Measurements from ENCODE around the gene FLOT2. TPM values are rescaled to one million over a fixed set of nuclear protein-coding genes. Genes with fewer than 3 reads are reported as not detected.
A peak's percentile ranks its signal among the peaks of the same experiment; 100 is the strongest.
"Not testable (repeated sequence)": the region's sequence is repeated elsewhere in the genome, so short reads cannot be mapped to it uniquely, and the experiment has no call there.

The FLOT2 gene
- total and polyA plus RNA-seq, 4 donors = 46.2 to 226 (median 121) TPM

GRCh38 chr17:28937044-28937729, 39.7 kb upstream of the FLOT2 start:
- Histone ChIP-seq H3K27ac (ENCODE audit: low read depth in 1 of 2, low read length in 1 of 2) (peak overlapping the region in 1 of 2 donors; percentile 71), H3K9ac (ENCODE audit: insufficient read depth in 1 of 2, low read length in 2 of 2) (peak overlapping the region in 1 of 2 donors; percentile 48), H3K36me3 (ENCODE audit: control insufficient read depth in 4 of 4, insufficient read depth in 4 of 4, low read length in 4 of 4) (peaks cover 0 to 5% (median 2%) of the 10 kb centered on the region in 4 donors), H3K9me3 (ENCODE audit: control insufficient read depth in 4 of 4, insufficient read depth in 3 of 4, low read length in 3 of 4) (no peaks in the 10 kb centered on the region), H3K4me1 (ENCODE audit: control insufficient read depth in 5 of 5, insufficient read depth in 5 of 5, low read length in 5 of 5) (peaks cover 4 to 51% (median 14%) of the 10 kb centered on the region in 5 donors), H3K4me3 (no peak overlapping the region), H3K27me3 (ENCODE audit: control insufficient read depth in 3 of 3, insufficient read depth in 3 of 3, low read length in 2 of 3) (no peaks in the 10 kb centered on the region)
- TF ChIP-seq, protein P1, sequence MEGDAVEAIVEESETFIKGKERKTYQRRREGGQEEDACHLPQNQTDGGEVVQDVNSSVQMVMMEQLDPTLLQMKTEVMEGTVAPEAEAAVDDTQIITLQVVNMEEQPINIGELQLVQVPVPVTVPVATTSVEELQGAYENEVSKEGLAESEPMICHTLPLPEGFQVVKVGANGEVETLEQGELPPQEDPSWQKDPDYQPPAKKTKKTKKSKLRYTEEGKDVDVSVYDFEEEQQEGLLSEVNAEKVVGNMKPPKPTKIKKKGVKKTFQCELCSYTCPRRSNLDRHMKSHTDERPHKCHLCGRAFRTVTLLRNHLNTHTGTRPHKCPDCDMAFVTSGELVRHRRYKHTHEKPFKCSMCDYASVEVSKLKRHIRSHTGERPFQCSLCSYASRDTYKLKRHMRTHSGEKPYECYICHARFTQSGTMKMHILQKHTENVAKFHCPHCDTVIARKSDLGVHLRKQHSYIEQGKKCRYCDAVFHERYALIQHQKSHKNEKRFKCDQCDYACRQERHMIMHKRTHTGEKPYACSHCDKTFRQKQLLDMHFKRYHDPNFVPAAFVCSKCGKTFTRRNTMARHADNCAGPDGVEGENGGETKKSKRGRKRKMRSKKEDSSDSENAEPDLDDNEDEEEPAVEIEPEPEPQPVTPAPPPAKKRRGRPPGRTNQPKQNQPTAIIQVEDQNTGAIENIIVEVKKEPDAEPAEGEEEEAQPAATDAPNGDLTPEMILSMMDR (IDR thresholded peaks at IDR 0.05; ENCODE audit: control extremely low read depth, extremely low read depth) = no peak
- peak; percentile 24 to 83 (median 68) for DNase-seq
- ATAC-seq (ENCODE audit: insufficient read depth, low FRiP score) = peak; percentile 57
- 32 to 50% methylated on average over 5 of the region's 5 CpGs for WGBS, 2 donors

DNA sequence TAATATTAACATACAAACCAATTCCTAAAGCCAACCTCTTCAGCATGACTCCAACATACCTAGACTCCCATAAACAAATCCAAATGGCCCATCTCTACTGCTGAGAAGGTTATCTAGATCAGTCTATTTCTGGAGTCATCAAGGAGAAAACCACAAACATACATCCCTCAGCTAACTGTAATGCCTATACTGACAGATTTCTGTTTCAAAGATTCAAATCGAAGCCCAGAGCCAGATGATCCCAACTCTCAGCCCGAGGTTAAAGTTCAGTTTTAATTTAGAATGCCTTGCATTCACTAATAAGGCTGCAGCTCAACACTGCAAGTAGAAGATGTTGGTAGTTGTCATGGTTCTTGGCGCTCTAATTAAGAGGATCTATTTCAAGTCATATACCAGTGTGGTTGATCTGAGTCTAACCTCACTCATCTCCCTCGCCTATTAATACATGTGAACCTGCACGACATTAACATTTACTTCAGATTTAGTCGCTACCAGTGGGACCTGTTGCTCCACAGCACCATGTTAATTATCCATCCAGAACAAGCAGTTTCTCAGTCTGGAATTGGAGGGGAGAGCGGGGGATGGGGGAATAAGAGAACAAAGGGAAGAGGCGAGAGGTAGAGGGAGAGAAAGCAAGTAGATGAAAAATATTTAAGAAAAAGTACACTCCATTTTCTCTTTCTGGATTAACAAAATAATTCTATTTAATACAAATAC, 38.4 kb upstream of the FLOT2 start:
- no peak overlapping the region for H3K27ac ChIP-seq (ENCODE audit: low read depth in 1 of 2, low read length in 1 of 2)

DNA sequence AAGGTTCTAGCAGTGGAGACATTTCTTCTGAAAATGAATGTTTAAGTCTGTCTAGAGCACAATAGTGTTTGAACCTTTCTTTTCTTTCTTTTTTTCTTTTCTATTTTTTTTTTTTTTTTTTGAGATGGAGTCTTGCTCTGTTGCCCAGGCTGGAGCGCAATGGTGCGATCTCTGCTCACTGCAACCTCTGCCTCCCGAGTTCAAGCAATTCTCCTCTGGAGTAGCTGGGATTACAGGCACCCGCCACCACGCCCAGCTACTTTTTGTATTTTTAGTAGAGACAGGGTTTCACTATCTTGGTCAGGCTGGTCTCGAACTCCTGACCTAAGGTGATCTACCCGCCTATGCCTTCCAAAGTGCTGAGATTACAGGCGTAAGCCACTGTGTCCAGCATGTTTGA, 37.0 kb upstream of the FLOT2 start:
- peaks cover 3 to 41% (median 14%) of the 10 kb centered on the region in 5 donors for H3K4me1 ChIP-seq (ENCODE audit: control insufficient read depth in 5 of 5, insufficient read depth in 5 of 5, low read length in 5 of 5)
- ATAC-seq (ENCODE audit: insufficient read depth, low FRiP score); H3K9ac ChIP-seq (ENCODE audit: insufficient read depth in 1 of 2, low read length in 2 of 2); DNase-seq; H3K27ac ChIP-seq (ENCODE audit: low read depth in 1 of 2, low read length in 1 of 2); H3K36me3 ChIP-seq (ENCODE audit: control insufficient read depth in 4 of 4, insufficient read depth in 4 of 4, low read length in 4 of 4); H3K4me3 ChIP-seq; H3K9me3 ChIP-seq (ENCODE audit: control insufficient read depth in 4 of 4, insufficient read depth in 3 of 4, low read length in 3 of 4); H3K27me3 ChIP-seq (ENCODE audit: control insufficient read depth in 3 of 3, insufficient read depth in 3 of 3, low read length in 2 of 3): not testable (repeated sequence)
- WGBS, 2 donors = 97 to 98% methylated on average over 8 of the region's 8 CpGs

More for the DNA sequence above, 38.4 kb upstream of the FLOT2 start:
- ATAC-seq (ENCODE audit: insufficient read depth, low FRiP score) (no peak), DNase-seq (no peak)
- no peaks in the 10 kb centered on the region for H3K27me3 ChIP-seq (ENCODE audit: control insufficient read depth in 3 of 3, insufficient read depth in 3 of 3, low read length in 2 of 3)
- WGBS, 2 donors = 86 to 91% methylated on average over 8 of the region's 8 CpGs
- peaks cover 0 to 5% (median 2%) of the 10 kb centered on the region in 4 donors for H3K36me3 ChIP-seq (ENCODE audit: control insufficient read depth in 4 of 4, insufficient read depth in 4 of 4, low read length in 4 of 4)
- TF ChIP-seq, protein P1 (IDR thresholded peaks at IDR 0.05; ENCODE audit: control extremely low read depth, extremely low read depth) = no peak
- no peak overlapping the region for H3K4me3 ChIP-seq
- peaks cover 4 to 47% (median 14%) of the 10 kb centered on the region in 5 donors for H3K4me1 ChIP-seq (ENCODE audit: control insufficient read depth in 5 of 5, insufficient read depth in 5 of 5, low read length in 5 of 5)
- no peaks in the 10 kb centered on the region for H3K9me3 ChIP-seq (ENCODE audit: control insufficient read depth in 4 of 4, insufficient read depth in 3 of 4, low read length in 3 of 4)
- no peak overlapping the region for H3K9ac ChIP-seq (ENCODE audit: insufficient read depth in 1 of 2, low read length in 2 of 2)

DNA sequence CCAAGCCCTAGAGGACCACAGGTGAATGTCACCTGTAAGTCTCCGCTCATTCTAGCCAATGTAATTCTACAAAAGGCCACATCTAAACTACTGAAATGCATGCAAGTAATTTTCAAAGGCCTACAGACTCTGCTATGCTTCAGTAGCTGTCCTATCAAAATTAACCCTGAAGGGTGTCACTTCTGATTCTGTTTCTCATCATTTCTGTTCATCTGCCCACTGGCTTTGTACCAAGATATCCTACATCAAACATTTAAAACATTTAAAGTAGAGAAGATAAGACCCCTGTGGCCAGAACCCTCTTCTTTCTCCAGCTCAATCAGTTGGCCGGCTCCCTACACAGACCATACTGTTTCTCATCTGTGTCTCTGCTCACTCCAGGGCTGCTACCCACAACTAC, 32.3 kb upstream of the FLOT2 start:
- TF ChIP-seq, protein P1 (IDR thresholded peaks at IDR 0.05; ENCODE audit: control extremely low read depth, extremely low read depth) = no peak
- peak overlapping the region in 1 of 2 donors; percentile 6 for H3K27ac ChIP-seq (ENCODE audit: low read depth in 1 of 2, low read length in 1 of 2)
- peaks cover 0 to 9% (median 6%) of the 10 kb centered on the region in 4 donors for H3K36me3 ChIP-seq (ENCODE audit: control insufficient read depth in 4 of 4, insufficient read depth in 4 of 4, low read length in 4 of 4)
- no peak overlapping the region for H3K9ac ChIP-seq (ENCODE audit: insufficient read depth in 1 of 2, low read length in 2 of 2)
- peaks cover 0 to 2% (median 0%) of the 10 kb centered on the region in 4 donors for H3K9me3 ChIP-seq (ENCODE audit: control insufficient read depth in 4 of 4, insufficient read depth in 3 of 4, low read length in 3 of 4)
- 99 to 100% methylated on average over 2 of the region's 2 CpGs for WGBS, 2 donors
- peaks cover 0 to 12% (median 0%) of the 10 kb centered on the region in 5 donors for H3K4me1 ChIP-seq (ENCODE audit: control insufficient read depth in 5 of 5, insufficient read depth in 5 of 5, low read length in 5 of 5)
- DNase-seq (no peak), ATAC-seq (ENCODE audit: insufficient read depth, low FRiP score) (no peak)
- no peak overlapping the region for H3K4me3 ChIP-seq
- H3K27me3 ChIP-seq (ENCODE audit: control insufficient read depth in 3 of 3, insufficient read depth in 3 of 3, low read length in 2 of 3) = no peaks in the 10 kb centered on the region
